WI38 (cell line): ENCODE results near the gene CSTPP1.

Experiments used
- H3K4me3 ChIP-seq: 2 replicates; pipeline ENCODE4 v1.5.1; 2011; ENCODE audit warnings: low read depth, mild to moderate bottlenecking, control low read depth, low read length
- CTCF ChIP-seq: IDR thresholded peaks from 2 replicates; pipeline ENCODE4 v1.5.1; 2012; ENCODE audit warnings: low read depth, mild to moderate bottlenecking, control low read depth, low read length

CSTPP1 gene

GRCh38 chr11:47010179-47010578, 73.6 kb downstream of the CSTPP1 start:
- no peak overlapping the region for H3K4me3 ChIP-seq
- no peak for TF ChIP-seq CTCF

GRCh38 chr11:47014097-47014496, 77.5 kb downstream of the CSTPP1 start:
- TF ChIP-seq CTCF = no peak
- no peak overlapping the region for H3K4me3 ChIP-seq

- no peak overlapping the region for H3K4me3 ChIP-seq
- TF ChIP-seq CTCF = no peak
These were observed 82.1 kb downstream of the CSTPP1 start for GRCh38 chr11:47018637-47019036.

- H3K4me3 ChIP-seq = no peak overlapping the region
- TF ChIP-seq CTCF = no peak
These were observed 84.4 kb downstream of the CSTPP1 start for GRCh38 chr11:47020793-47021526.

- H3K4me3 ChIP-seq = no peak overlapping the region
- TF ChIP-seq CTCF = no peak
These were observed 84.9 kb downstream of the CSTPP1 start for GRCh38 chr11:47021527-47021818.

- no peak for TF ChIP-seq CTCF
- no peak overlapping the region for H3K4me3 ChIP-seq
These were observed 85.4 kb downstream of the CSTPP1 start for GRCh38 chr11:47021965-47022364.

GRCh38 chr11:47028195-47029093, 91.9 kb downstream of the CSTPP1 start:
- no peak overlapping the region for H3K4me3 ChIP-seq
- TF ChIP-seq CTCF = no peak
